Uterine smooth muscle cell (primary cell): ENCODE measurements around the gene RASAL1. TPM values are rescaled to one million over a fixed set of nuclear protein-coding genes. Genes with fewer than 3 reads are reported as not detected.

ENCODE experiments used
- total RNA-seq: library from RNA; depleted of rRNA; stranded (reverse); fragments of >200 nt; gene quantifications from 2 replicates; pipeline ENCODE4 v1.2.3, GENCODE V29; 2014

Gene RASAL1, protein sequence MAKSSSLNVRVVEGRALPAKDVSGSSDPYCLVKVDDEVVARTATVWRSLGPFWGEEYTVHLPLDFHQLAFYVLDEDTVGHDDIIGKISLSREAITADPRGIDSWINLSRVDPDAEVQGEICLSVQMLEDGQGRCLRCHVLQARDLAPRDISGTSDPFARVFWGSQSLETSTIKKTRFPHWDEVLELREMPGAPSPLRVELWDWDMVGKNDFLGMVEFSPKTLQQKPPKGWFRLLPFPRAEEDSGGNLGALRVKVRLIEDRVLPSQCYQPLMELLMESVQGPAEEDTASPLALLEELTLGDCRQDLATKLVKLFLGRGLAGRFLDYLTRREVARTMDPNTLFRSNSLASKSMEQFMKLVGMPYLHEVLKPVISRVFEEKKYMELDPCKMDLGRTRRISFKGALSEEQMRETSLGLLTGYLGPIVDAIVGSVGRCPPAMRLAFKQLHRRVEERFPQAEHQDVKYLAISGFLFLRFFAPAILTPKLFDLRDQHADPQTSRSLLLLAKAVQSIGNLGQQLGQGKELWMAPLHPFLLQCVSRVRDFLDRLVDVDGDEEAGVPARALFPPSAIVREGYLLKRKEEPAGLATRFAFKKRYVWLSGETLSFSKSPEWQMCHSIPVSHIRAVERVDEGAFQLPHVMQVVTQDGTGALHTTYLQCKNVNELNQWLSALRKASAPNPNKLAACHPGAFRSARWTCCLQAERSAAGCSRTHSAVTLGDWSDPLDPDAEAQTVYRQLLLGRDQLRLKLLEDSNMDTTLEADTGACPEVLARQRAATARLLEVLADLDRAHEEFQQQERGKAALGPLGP
- total RNA-seq = not detected in 2 replicates

DNA sequence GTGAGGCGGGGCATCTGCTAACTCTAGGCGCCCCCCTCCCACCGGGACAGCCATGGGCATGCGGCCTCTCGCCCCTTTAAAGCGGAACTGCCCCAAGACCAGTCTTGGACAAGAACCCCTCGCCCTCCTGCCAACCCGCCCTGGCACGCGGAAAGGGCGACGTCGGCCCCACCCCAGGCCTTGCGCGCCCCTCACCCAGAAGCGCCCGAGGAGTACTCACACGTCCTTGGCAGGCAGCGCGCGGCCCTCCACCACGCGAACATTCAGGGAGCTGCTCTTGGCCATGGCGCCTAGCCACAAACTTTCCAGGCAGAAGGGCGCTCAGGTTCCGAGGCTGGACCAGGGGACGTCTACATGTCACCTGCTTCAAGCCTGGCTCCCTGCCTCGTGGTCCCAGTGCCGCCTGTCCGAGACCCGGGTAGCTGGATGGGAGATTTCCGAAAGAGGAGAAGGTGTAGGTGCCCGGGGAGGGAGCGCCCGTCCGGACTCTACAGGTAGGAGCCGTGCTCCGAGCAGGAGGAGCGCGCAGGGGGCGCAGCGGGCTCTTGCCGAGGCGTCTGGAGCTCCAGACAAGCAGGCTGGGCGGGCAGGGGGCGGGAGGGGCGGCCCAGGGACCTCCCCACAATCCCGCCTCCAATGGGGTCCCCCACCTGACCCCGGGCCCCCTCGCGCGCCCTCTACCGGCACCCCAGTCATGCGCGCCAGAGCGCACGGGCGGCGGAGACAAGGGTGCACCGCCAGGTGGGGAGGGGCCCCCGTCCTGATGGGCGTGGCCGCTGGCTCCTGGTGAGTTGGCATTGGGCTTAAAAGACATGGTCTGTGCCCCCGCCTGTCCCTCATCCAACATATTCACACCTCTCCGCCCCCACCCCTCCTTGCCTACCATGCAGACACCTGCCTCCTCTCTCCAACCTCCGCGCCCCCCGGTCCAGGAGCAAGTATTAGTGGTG lies at the start of gene RASAL1:
Gene RASAL1 (minus strand): TSS at position 584 of the 950 bp plus-strand sequence. CDS start 299 bp downstream, at position 285.

DNA sequence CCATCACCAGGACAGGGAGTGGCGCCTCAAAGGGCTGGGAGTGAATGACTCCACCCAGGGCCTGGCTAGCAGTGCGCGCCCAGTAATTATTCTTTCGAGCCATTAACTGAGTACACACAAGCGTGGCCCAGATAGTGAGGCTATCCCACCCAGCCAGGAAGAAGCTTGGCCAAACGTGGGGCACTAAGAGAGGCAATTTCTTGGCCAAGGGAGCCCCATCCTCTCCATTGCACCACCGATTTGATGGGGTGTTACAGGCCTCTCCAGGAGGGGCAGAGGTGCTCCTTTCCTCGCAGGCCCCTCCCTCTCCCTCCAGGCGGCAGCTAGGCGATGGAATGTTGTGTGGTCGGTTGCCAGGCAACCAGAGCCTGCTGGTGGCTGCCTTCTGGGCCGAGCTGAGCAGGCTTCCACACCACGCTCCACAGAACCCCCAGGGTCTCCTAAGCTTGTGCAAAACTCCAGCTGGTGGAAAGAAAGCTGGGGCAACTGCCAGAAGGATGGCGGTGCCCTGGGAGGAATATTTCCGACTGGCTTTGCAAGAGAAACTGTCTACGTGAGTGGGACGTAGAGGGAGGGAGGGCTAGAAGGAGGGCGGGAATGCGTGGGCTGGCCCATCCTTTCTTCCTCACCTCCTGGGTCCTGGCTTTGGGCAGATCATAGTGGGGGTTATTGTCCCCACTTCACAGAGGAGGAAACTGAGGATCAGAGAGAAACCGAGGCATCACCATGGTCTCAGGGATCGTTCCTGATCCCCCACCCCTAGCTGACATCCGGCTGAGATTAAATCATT lies 14.0 kb upstream of the RASAL1 start, which contains the start of gene CFAP73:
Gene CFAP73 (plus strand): TSS at position 364 of the 790 bp plus-strand sequence. CDS start 134 bp downstream, at position 498.

DNA sequence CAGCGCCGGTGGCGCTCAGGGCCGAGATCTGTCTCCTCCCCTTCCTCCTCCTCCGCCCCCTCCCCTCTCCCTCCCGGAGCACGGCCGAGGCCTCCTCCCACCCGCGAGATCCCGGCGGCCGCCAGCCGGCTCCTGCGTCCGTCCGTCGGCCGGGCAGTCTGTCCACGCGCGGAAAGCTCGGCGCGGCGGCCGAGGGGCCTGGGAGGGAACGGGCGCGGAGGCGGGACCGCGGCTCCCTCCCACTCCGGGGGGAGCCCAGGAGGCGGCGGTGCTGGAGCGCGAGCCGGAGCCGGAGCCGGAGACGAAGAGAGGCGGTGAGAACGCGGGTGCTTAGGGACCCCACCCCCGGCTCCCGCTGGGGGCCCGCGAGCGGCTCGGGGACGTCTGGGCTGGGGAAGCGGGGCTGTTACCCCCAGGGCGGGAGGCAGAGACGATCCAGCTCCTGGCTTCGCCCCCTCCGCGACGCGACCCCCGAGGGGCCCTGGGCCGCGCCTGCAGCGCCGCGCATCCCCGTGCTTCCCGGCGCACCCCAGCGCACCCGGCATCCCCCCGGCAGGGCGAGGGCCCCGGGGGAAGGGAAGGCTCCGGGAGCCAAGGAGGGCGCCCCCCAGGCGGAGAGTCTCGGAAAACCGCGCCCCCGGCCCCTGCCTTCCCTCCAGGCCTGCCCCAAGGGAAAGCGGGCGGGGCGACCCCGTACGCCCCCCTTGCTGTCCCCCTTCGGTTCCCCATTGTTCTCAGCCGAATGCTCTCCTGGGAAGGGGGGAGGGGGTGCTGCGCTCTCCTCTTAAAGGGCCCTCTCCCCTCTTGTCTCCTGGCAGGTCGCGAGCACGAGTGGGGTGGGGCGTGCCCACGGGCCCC lies 78.7 kb downstream of the RASAL1 start, which contains the start of gene DTX1:
Gene DTX1 (plus strand): TSS at position 100 of the 858 bp plus-strand sequence. CDS start 1,463 bp downstream, outside the sequence.

Other genes with a start within 250 kb of the RASAL1 start
- gene OAS1, start 228.8 kb downstream of the RASAL1 start, total RNA-seq = 0.33 and 1.4 TPM in 2 replicates
- gene OAS3, start 197.3 kb downstream of the RASAL1 start, total RNA-seq = 7.7 and 11.1 TPM in 2 replicates
- gene OAS2, start 157.2 kb downstream of the RASAL1 start, total RNA-seq = 0.77 and 1.1 TPM in 2 replicates
- under 0.01 TPM in 1 of 2 replicates, not detected in the other for gene DTX1, start 79.0 kb downstream of the RASAL1 start, total RNA-seq
- gene CFAP73, start 14.0 kb upstream of the RASAL1 start, total RNA-seq = not detected in 2 replicates
- 36.7 and 45.6 TPM in 2 replicates for gene DDX54, start 49.7 kb upstream of the RASAL1 start, total RNA-seq
- 14.7 and 17.5 TPM in 2 replicates for gene RITA1, start 50.0 kb upstream of the RASAL1 start, total RNA-seq
- gene TPCN1, start 85.7 kb upstream of the RASAL1 start, total RNA-seq = 12.0 and 34.0 TPM in 2 replicates
- gene SLC8B1, start 199.3 kb upstream of the RASAL1 start, total RNA-seq = 15.2 and 20.4 TPM in 2 replicates
- gene PLBD2, start 222.8 kb upstream of the RASAL1 start, total RNA-seq = 33.5 and 56.9 TPM in 2 replicates